Kidney epithelial cell (primary cell): ENCODE results near the gene DNAH3. TPM values are rescaled to one million over a fixed set of nuclear protein-coding genes. Genes with fewer than 3 reads are reported as not detected.

Experiments
- DNase-seq: peaks from one replicate; pipeline ENCODE4 v3.0.0-alpha.2; 2010; ENCODE audit warnings: low read depth
- H3K27me3 ChIP-seq: 2 replicates; pipeline ENCODE4 v1.6.0; 2011; ENCODE audit warnings: low read length; ENCODE audit not compliant: control insufficient read depth, insufficient read depth
- H3K36me3 ChIP-seq: 2 replicates; pipeline ENCODE4 v1.5.1; 2011; ENCODE audit warnings: low read length; ENCODE audit not compliant: control insufficient read depth, insufficient read depth
- H3K4me3 ChIP-seq: 2 replicates; pipeline ENCODE4 v1.5.1; 2011; ENCODE audit warnings: low read depth, mild to moderate bottlenecking, control low read depth, low read length
- total RNA-seq: library from RNA; depleted of rRNA; stranded (reverse); fragments of >200 nt; gene quantifications from 2 replicates; pipeline ENCODE4 v1.2.3, GENCODE V29; 2015
- TF ChIP-seq, protein P1 (sequence below): IDR thresholded peaks from 2 replicates; pipeline ENCODE4 v1.5.1; 2011; ENCODE audit warnings: mild to moderate bottlenecking, moderate library complexity, low read length, control low read depth, inconsistent platforms; ENCODE audit not compliant: insufficient read depth, poor library complexity, severe bottlenecking

DNAH3 gene
- total RNA-seq, 1 donor from 2014 or later = not detected

- TF ChIP-seq, protein P1, sequence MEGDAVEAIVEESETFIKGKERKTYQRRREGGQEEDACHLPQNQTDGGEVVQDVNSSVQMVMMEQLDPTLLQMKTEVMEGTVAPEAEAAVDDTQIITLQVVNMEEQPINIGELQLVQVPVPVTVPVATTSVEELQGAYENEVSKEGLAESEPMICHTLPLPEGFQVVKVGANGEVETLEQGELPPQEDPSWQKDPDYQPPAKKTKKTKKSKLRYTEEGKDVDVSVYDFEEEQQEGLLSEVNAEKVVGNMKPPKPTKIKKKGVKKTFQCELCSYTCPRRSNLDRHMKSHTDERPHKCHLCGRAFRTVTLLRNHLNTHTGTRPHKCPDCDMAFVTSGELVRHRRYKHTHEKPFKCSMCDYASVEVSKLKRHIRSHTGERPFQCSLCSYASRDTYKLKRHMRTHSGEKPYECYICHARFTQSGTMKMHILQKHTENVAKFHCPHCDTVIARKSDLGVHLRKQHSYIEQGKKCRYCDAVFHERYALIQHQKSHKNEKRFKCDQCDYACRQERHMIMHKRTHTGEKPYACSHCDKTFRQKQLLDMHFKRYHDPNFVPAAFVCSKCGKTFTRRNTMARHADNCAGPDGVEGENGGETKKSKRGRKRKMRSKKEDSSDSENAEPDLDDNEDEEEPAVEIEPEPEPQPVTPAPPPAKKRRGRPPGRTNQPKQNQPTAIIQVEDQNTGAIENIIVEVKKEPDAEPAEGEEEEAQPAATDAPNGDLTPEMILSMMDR = no peak
- Histone ChIP-seq H3K4me3 (no peak overlapping the region), H3K27me3 (no peaks in the 10 kb centered on the region), H3K36me3 (peaks cover 2% of the 10 kb centered on the region)
- no peak for DNase-seq
Measured at GRCh38 chr16:21169249-21169981, 18.8 kb upstream of the DNAH3 start.

- H3K36me3 ChIP-seq = peaks cover 2% of the 10 kb centered on the region
- no peak overlapping the region for H3K4me3 ChIP-seq
- DNase-seq = no peak
- H3K27me3 ChIP-seq = no peaks in the 10 kb centered on the region
- TF ChIP-seq, protein P1 = no peak
Measured at GRCh38 chr16:21167929-21168602, 17.4 kb upstream of the DNAH3 start.

- Histone ChIP-seq H3K36me3 (peaks cover 2% of the 10 kb centered on the region), H3K27me3 (no peaks in the 10 kb centered on the region), H3K4me3 (no peak overlapping the region)
- TF ChIP-seq, protein P1 = no peak
- peak; percentile 96 for DNase-seq
Measured at GRCh38 chr16:21167360-21167759, 16.7 kb upstream of the DNAH3 start.

- TF ChIP-seq, protein P1 = no peak
- no peak for DNase-seq
- Histone ChIP-seq H3K4me3 (no peak overlapping the region), H3K27me3 (no peaks in the 10 kb centered on the region), H3K36me3 (peaks cover 2% of the 10 kb centered on the region)
Measured at GRCh38 chr16:21166561-21166961, 15.9 kb upstream of the DNAH3 start.

DNA sequence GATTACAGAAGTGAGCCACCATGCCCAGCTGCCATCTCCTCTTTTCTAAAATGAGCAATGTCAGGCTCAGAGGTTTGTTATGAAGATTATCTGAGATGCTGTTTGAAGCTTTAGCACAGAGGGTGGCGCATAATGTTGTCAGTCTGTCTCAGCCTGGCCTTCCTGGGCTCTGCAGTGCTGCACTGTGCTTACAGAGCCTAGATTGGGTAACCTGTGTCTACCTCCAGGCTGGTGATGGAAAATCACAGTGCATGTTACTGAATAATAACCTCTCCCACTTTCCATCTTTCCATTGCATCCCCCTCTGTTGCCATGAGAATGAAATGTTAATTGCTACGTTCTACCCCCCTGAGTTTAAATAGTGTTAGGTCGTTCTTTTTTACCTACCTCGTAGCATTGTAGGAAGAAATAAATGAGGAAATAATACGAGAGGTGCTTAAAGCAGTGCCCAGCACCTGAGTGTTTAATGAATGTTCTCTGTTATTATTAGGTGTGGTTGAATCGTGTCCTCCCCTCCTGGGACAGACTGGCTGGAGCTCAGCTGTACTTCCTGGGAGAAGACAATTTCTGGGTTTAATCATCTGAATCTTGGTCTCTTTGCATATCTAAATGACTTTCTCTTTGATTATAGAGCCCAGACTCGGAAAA is 14.0 kb upstream of the DNAH3 start:
- peaks cover 2% of the 10 kb centered on the region for H3K36me3 ChIP-seq
- no peaks in the 10 kb centered on the region for H3K27me3 ChIP-seq
- no peak for DNase-seq
- TF ChIP-seq, protein P1 = no peak
- H3K4me3 ChIP-seq = no peak overlapping the region
